ENCODE measurements around the gene IFT122.
A peak's percentile ranks its signal among the peaks of the same experiment; 100 is the strongest.
"Not testable (repeated sequence)": the region's sequence is repeated elsewhere in the genome, so short reads cannot be mapped to it uniquely, and the experiment has no call there.

Gene IFT122

GRCh38 chr3:129515108-129515820 is 75.2 kb downstream of the IFT122 start:
- not testable (repeated sequence) for DNase-seq

DNA sequence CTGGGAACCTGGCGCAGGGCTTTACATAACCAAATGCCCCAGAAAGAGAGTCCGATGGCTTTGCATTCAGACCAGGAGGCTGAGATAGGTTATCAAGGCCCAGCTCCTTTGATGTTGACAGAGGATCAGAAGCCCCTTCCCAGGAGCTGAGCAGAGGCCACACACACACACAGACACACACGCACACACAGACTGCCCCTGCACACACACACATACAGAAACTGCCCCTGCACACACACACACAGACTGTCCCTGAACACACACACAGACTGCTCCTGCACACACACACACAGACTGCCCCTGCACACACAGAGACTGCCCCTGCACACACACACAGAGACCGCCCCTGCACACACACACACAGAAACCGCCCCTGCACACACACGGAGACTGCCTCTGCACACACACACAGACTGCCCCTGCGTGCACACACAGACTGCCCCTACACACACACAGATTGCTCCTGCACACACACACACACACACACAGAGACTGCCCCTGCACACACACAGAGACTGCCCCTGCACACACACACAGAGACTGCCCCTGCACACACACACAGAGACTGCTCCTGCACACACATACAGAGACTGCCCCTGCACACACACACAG is 75.9 kb downstream of the IFT122 start:
- DNase-seq: not testable (repeated sequence)

DNA sequence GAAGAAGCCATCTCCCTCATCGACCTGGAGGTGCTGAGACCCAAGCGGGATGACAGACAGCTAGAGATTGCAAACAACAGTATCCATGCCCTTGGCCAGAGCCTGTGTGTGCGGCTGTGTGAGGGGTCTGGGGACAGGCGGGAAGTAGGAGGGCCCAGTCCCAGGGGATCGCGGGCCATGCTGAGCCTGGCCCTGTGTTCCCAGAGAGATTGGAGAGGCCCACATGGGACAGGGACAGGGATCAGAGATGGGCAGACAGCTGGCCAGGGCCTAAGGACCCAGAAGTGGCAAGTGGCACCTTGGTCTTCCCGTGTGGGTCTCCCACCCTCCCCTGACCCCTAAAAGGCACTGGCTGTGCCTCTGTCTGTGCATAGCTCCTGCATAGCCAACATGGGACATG is 77.5 kb downstream of the IFT122 start:
- no peak for DNase-seq

DNA sequence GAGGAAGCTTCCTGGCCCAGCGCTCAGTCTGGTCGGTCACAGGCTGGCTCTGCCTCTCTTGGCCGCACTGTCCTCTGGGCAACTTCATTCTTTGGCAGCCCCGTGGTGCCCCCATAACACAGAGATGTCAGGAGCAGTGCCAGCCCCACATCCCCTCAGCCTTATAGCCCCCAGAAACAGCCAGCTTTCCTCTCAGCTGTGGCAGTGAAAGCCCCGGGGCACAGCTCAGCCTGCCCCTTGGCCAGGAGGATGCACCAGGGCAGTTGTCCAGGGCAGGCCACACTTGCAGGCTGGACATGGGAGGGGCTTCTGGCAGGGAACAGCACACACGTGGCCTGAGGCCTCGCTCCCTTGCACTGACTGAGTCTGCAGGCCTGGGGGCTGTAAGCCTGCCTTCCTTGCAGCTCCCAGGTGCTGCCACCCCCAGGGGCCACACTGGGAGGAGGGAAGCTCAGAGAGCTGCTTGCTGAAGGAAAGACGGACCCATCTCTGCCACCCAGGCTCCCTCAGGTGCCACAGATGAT is 78.1 kb downstream of the IFT122 start:
- DNase-seq: peak in 2 of 56 donors; percentile 25 to 28

- DNase-seq: no peak
These were observed 78.6 kb downstream of the IFT122 start for GRCh38 chr3:129518581-129518980.

DNA sequence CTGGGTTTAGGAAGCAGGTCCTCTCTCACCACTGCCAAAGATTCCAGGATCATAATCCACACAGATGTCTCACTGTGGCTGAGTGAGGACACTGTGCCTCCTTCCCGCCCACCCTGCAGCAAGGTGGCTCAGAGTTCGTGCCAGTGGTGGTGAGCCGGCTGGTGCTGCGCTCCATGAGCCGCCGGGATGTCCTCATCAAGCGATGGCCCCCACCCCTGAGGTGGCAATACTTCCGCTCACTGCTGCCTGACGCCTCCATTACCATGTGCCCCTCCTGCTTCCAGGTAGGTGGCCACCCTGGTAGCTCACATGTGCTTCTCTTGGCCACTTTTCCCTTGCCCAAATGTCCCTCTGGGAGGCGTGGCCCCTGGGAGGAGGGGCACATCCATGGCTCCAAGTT is 79.4 kb downstream of the IFT122 start:
- no peak for DNase-seq

DNA sequence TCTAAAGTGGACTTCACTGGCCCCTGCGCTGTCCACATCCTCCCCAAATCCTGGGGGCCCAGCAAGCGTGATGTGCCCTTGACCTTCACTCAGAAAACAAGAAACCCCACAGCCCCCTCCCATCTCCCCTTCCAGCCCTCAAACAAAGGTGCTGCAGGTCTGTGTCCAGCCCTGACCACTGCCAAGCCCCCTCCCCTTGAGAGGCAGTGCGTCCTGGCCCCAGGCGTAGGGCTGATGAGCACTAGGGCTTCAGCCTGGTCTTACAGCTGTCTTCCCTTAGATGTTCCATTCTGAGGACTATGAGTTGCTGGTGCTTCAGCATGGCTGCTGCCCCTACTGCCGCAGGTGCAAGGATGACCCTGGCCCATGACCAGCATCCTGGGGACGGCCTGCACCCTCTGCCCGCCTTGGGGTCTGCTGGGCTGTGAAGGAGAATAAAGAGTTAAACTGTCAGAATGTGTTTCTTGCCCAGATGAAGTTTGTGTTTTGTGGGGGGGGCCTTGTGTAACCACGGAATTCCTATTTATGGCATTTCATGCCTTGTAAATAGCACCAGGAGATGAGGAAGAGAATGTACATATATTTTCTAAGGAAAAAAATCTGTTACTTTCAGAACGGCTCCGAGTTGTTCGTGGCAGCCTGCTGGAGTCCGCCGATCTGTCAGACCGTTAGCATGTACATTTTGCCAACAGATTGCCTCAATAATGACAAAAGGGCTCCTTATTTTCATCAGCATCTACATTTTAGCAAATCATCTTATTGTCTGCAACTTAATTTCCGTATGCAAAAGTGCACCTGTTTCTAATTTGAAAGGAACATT is 80.1 kb downstream of the IFT122 start:
- DNase-seq: no peak

GRCh38 chr3:129520960-129521359 is 80.9 kb downstream of the IFT122 start:
- DNase-seq: no peak

DNA sequence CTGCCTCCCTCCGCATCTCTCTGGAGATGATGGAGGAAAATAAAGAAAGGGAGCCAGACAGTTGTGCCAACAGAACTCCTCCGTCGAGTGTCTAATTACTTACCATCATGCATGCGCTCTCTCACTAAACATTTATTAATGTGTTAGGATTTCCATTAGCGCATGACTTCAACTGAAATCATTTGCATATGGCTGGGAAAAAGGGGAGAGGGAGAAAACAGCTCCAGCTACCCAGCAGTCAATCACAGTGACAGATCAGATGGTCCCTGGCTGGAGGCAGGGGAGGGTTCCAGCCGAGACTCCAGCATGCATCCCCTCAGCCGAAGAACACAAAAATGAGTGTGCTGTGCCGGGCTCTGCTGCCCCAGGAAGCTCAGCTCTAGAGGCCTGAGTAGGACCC is 81.6 kb downstream of the IFT122 start:
- DNase-seq: no peak

DNA sequence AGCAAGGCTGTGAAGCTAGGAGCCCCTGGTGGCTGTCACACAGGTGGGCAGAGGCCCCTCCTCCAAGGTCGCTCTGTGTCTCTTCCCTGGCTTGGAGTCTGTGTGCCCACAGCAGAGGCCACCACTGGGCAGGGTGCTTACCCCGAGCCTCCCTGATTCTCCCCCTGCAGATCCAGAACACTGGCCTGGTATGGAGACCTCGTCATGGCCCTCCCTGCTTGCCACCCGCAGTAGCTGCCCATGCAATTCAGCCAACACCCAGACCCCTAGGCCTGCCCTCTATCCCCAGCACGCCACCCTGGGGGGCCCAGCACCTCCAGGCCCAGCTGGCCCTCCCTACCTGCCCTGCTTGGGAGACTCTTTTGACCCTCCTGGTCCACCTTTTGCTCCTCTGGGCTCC is 82.9 kb downstream of the IFT122 start:
- no peak for DNase-seq

GRCh38 chr3:129524081-129524480 is 84.1 kb downstream of the IFT122 start:
- no peak for DNase-seq

- DNase-seq: no peak
These were observed 85.4 kb downstream of the IFT122 start for GRCh38 chr3:129525341-129525968.

DNA sequence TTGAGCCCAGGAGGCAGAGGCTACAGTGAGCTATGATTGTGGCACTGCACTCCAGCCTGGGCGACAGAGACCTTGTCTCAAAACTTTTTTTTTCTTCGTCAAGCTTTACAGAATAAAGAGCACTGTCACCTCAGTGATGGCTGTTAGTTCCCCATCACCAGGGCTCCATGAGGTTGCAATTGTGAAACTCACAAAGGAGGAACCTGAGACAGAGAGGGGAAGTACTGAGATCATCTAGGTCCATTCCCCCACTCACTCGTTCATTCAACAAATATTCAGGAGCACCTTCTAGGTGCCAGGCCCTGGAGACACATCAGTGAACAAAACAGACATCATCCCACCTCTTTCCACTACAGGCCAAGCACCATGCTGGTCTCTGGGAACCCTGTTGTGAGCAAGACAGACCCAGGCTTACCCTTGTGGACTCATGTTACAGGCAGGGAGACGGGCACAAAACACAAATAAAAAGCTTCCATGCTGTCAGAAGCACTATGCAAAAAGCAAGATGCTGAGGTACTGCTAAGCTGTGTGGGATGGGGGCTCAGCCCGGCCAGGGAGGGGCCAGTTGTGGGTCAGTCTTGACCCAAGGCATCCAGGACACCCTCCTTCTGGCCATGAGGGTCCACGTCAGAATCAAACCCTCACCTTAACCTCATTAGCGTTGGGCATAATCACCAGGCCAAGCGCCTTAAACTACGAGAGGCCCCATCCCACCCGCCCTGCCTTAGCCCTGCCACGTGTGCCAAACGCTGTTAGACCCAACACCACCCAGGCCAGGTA is 86.3 kb downstream of the IFT122 start:
- DNase-seq: peak in 1 of 56 donors; percentile 25

DNA sequence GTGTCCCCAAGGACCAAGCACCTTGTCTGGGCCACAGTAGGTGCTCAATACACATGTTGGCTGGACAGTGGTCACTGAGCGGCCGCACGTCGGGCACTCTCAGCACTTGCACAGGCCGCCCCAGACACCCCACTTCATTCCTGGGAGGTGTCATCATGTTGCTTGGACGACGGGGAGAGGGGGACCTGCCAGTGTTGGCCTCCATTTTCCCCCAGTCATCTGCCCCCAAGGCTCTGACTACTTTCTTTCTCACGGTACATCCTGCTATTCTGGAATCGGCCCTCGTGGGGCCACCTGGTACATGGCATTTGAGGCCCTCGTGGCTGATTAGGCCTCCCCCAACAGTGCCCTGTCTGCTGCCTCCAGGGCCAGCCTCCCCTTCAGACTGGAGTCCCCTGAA is 87.2 kb downstream of the IFT122 start:
- no peak for DNase-seq

DNA sequence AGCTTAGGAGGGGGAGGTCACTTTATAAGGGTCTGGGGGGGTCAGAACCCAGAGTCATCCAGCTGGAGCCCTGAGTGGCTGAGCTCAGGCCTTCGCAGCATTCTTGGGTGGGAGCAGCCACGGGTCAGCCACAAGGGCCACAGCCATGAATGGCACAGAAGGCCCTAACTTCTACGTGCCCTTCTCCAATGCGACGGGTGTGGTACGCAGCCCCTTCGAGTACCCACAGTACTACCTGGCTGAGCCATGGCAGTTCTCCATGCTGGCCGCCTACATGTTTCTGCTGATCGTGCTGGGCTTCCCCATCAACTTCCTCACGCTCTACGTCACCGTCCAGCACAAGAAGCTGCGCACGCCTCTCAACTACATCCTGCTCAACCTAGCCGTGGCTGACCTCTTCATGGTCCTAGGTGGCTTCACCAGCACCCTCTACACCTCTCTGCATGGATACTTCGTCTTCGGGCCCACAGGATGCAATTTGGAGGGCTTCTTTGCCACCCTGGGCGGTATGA is 88.6 kb downstream of the IFT122 start, which contains the start of gene RHO:
Gene RHO (plus strand): TSS at position 51 of the 512 bp plus-strand sequence. CDS start 95 bp downstream, at position 146.
- DNase-seq: no peak

GRCh38 chr3:129529436-129530210 is 89.6 kb downstream of the IFT122 start:
- peak in 1 of 56 donors; percentile 6 for DNase-seq

- DNase-seq: no peak
These were observed 90.3 kb downstream of the IFT122 start for GRCh38 chr3:129530251-129530791.

DNA sequence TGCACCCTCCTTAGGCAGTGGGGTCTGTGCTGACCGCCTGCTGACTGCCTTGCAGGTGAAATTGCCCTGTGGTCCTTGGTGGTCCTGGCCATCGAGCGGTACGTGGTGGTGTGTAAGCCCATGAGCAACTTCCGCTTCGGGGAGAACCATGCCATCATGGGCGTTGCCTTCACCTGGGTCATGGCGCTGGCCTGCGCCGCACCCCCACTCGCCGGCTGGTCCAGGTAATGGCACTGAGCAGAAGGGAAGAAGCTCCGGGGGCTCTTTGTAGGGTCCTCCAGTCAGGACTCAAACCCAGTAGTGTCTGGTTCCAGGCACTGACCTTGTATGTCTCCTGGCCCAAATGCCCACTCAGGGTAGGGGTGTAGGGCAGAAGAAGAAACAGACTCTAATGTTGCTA is 90.8 kb downstream of the IFT122 start:
- DNase-seq: no peak

- DNase-seq: no peak
These were observed 91.7 kb downstream of the IFT122 start for GRCh38 chr3:129531699-129532098.
